Stimulated activated CD4-positive, alpha-beta T cell treated with anti-CD3 and anti-CD28 coated beads, Interleukin-1b, Interleukin-23, amount 100 ng/mL, for 4 hours (primary cell): ENCODE measurements around the gene LRRC4C.
"Not testable (repeated sequence)": the region's sequence is repeated elsewhere in the genome, so short reads cannot be mapped to it uniquely, and the experiment has no call there.

ENCODE experiments used
- DNase-seq, 2 donors: peaks; one replicate each; pipeline ENCODE4 v3.0.0-alpha.2; 2020; ENCODE audit warnings: low read depth in 2 of 2

The LRRC4C gene

DNA sequence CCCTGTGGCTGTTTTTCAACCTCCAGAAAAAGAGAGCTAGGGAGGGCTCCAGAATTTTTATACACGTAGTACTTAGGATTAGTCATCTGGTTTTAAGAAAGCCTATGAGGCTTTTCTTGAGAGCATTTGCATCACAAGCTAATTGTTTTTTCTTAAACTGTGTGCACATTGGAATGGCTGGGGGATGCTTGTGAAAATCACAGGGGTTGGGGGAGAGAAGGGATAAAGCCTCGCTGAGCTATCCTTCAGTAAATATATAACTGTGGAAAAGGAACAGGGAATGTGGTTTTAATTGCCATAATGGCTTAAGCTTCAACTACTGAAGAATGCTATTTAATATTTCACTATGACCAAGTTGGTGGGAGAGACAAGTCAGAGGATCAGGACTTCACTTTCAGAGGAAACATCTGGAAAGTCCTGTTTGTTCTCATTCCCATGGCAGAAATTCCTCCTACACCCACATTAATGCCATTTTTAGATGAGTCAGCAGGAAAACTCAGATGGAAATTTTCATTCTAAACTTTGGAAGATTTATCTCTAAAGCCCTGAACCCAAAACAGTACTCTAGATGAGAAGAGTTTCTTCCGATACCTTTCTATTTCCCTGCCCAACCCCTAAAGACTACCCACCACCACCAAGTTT is 591.3 kb downstream of the LRRC4C start:
- no peak for DNase-seq

DNA sequence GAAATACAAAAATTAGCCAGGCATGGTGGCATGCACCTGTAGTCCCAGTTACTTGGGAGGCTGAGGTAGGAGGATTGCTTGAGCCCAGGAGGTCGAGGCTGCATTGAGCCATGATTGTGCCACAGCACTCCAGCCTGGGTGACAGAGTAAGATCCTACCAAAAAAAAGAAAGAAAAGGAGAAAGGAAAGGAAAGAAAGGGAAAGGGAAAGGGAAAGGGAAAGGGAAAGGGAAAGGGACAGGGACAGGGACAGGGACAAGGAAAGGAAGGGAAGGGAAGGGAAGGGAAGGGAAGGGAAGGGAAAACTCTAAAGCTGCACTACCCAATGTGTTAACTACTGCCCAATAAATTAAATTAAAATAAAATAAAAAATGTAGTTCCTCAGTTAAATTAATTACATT is 601.7 kb downstream of the LRRC4C start:
- not testable (repeated sequence) for DNase-seq

DNA sequence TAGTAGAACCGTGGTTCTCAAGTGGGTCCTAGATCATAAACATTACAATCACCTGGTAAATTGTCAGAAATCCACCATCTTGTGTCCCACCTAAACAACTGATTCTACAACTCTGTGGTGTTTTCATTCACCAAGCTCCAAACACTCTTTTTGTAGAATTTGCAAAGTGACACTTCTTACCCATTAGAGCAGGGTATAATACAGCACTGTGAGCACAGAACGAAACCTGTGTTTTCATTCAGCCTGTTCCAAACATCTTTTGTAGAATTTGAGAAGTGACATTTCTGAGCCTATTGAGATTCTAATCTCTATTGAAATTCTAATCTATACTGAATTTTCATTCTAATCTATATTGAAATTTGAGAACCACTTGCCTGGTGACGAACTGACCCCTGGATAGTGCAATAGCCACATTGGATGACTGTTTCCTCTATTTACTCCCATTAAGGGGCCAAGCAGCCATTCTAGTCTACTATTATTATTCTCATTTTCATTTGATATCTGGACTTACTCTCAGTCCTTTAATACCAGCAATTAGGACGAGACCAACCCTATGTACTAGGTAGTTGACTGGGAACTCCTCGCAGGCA is 616.6 kb downstream of the LRRC4C start:
- DNase-seq = no peak

DNA sequence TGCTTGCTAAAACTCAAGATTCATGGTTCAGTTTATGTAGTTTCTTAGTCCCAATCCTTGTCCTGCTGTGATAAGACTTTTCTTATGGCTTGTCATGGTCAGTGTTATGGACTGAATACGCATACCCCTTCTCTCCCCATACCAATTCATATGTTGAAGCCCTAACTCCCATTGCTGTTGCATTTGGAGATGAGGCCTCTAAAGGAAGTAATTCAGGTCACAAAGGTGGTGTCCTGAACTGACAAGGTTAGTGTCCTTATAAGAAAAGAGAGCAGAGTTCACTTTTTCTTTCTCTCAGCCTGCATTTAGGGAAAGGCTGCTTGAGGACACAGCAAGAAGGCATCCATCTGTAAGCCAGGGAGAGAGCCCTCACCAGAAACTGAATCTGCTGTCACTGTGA is 618.2 kb downstream of the LRRC4C start:
- DNase-seq = no peak

DNA sequence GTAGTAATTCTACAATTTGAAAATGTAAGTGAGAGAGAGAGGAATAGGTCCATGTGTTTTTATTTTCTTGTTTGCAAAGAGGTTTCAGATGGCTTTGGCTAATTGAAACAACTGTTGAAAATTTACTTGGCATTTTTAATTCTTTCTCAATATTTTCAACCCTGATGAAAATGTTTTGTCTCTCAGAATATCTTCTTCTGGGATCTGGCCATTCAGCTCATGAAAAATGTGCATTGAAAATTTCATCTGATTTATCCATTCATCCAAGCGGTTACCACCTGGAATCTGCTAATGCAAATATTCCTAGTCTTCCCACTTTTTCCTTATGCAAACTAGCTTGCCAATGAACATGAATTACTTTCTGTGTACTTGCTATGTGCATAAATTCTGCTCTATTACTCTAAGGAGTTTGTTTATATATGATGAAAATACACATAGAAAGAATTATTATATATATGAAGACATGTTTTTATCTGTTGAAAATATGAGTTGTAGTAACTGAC is 621.2 kb downstream of the LRRC4C start:
- no peak for DNase-seq

DNA sequence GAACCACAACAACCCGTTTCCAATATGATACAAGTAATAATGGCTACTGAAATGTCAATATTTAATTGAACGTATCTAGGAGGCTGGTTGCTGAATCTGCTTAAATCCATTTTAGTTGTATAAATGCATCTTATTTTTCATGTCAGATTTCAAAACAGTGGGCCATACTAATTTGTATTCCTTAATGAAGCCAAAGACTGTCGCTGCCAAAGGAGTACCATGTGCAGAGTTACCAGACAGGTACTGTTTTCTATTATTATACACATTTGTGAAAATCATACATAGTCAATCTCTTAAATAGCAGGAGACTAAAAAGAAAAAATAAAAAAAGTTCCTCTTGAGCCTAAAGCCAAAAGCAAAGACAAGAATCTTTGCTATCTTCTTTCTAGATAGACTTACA is 632.3 kb downstream of the LRRC4C start:
- DNase-seq = no peak

DNA sequence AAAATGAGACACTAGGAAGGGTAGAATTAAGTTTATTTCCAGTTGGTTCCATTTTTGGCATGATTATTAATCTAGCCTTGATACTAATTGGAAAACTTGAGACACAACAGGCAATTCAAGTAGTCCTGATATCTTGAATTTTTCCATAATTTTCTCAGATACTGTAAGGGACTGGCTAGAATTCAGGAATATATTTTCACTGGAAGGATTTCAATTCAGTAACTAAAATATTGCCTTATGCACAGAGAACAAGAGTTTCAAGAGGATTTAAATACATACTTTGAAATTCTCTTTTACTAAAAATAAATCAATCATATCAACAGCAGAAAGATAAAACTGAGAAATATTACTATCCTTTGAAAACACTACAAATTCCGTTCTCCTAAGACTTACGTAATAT is 632.9 kb downstream of the LRRC4C start:
- DNase-seq = no peak

DNA sequence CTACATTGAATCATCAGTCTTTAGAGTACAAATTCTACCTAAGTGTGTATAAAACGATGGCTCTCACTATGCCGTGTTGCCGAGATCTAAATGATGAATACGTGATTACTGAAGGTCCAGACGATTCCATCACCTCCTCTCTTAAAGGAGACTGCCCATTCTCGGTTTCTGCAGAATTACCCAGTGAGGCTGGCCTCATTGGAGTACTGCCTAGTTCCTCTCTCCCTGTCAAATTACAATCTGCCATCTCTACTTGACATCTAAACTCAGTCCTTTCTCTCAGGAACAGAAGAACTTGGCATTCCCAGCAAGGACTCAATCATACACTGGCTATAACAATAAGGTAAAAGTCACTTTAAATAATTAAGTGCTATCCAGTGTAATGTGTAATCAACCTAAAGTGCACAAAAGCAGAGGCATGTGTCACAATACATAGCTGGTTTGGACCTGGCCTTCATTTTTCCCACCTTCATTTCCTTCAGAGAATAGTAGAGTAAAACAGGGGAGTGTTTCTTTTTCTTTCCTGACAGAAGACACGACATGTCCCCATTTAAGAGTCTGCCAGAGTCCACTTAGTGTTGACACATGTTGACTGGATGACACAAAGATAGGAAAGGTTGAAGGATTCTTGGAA is 634.1 kb downstream of the LRRC4C start:
- no peak for DNase-seq

DNA sequence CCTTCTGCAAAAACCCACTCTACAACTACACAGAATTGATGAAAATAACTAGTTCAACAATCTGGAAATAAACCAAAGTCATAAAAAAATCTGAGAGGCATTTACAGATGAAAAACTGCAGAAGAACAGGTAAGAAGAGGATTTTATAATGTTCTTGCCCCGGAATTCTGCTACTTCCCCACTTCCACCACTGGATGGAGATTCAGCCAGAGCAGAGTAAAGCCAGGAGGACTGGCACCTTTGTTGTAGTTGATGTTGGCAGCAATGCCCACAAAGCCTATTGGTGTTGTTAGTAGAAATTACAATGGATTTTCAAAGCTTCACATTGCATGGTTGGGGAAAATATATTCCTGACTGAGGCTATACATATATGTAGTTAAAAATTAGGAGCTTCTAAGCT is 640.2 kb downstream of the LRRC4C start:
- DNase-seq = no peak

DNA sequence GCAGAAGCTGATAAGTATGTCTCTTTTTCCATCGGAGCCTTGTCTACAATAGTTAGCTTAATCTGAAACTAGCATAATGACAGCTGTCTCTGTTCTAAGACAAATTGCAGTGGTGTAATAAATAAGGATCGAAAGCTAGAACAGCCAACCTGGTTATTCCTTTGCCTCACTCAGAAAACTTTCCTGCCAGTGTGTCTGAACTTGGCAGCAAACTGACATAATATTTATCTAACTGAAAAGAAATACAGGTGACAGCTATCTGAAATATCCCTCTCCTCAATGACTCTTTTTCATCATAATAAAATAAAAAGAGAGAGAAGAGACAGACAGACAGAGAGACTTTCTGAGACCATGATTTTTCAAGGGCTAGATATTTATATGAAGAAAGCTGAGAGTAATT is 642.5 kb downstream of the LRRC4C start:
- no peak for DNase-seq

DNA sequence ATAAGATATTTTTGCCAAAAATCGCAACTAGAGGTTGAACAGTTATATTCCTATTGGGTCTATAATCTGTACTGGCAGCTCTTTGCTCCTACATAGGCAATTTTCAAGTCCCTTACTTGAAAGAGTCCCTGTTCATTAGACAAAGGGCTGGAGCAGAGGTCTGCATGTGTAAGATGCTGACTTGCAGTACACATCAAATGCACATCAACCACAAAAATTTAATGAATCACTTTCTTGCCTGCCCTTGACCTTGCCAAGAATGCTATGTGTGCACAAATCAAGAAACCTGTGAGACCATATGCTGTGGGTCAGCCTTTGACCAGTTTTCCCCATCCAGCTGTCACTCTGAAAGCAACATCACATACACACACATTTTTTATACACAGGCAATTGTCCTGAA is 661.5 kb downstream of the LRRC4C start:
- DNase-seq = no peak

DNA sequence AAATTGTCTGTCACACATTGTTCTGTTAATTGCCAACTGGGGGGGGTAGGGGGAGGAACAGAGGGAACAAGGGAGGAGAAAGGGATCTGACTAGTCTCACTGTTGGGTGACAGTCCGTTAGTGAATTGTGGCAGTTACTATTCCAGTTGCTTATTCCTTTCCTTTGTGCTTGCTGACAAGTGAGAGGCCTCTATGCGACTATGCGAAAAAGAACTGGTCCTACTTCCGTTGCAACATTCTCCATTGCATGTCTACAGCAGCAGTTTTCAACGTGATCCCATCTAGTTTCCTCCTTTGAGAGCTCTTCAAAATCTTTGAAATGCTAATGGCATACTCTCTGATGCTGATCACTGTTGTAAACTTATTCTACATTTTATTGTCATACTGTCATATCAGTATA is 672.2 kb downstream of the LRRC4C start:
- no peak for DNase-seq

DNA sequence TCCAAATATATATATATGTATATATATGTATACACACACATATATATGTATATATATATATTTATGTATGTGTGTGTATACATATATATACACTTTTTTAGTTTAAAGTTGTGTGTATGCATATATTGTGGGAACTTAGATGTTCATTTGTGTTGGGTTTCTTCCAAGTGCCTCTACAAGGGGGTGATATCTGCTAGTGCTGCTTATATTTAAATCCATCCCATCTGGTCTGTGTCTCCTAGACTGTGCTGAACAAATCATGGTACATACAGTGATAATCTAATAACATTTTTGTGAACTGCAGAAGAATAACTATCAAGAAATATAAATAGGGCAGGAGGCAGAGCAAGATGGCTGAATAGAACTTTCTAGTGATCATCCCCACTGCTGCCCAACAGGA is 696.4 kb downstream of the LRRC4C start:
- no peak for DNase-seq

DNA sequence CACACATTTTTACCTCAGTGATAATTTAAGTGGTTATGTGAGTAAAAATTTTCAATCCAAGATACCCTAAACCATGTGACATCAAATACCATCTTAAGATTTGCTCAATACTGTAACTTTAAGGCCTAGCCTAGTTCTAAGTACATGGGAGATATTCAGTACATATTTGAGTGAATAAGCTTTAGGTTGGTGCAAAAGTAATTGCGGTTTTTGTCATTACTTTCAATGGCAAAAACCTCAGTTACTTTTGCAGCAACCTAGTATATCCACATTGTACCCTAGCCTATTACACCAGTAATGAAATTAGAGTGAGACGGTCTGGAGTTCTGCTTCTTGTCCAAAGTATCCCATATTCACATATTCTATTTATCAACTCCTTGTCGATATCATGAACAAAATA is 700.1 kb downstream of the LRRC4C start:
- DNase-seq = no peak

DNA sequence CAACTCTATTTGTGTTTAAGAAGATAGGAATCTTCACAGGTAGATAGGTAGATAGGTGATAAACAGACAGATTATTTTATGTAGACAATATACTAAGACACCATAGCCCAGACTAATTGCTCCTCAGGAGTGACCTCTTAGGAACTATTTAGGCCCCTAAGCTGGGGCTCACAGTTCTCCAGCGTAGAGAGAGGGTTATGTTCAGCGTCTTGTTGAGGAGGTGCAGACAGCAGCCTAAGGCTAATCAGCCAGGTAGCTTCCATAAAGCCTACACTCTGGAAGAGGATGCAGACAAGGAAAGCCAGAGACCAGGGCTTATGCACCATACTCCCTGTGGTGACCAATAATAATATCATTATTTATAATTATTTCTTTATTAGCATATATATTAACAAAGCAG is 705.2 kb downstream of the LRRC4C start:
- no peak for DNase-seq

DNA sequence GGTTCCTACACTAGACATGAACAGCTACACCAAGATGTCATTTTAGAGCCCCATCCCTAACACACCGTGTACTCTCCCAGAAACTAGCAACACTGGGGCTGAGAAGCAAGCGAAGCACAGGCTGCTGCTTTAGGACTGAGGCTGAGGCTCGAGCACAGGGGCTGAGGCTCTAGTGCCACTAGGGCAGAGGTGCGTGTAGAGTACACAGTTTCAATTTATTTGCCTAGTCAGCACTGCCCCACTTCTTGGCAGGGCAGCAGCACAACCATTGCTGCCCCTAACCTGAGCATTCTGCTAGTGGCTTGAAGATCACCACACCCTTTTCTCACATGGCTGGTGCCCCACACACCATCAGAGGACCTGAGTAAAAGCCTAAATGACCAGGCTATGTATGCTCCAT is 713.2 kb downstream of the LRRC4C start:
- no peak for DNase-seq

DNA sequence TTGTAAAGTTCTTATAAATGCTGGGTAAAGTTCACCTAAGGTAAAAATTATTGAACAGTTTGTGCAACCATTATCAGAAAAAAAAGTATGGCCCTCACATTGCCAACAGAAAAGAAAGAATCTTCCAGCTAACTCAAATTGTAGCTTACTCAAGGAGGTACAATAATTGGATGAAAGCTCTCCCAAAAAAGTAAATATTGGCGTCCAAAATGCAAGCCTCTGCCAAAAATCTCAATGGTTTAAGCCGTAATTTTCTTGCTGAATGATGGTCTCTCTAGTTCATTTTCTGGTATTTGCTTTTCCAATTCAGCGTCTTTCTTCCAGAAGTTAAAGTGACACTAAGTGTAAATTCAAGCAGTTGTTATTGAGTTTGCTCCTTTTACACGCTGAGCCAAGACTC is 727.3 kb downstream of the LRRC4C start:
- DNase-seq = no peak

DNA sequence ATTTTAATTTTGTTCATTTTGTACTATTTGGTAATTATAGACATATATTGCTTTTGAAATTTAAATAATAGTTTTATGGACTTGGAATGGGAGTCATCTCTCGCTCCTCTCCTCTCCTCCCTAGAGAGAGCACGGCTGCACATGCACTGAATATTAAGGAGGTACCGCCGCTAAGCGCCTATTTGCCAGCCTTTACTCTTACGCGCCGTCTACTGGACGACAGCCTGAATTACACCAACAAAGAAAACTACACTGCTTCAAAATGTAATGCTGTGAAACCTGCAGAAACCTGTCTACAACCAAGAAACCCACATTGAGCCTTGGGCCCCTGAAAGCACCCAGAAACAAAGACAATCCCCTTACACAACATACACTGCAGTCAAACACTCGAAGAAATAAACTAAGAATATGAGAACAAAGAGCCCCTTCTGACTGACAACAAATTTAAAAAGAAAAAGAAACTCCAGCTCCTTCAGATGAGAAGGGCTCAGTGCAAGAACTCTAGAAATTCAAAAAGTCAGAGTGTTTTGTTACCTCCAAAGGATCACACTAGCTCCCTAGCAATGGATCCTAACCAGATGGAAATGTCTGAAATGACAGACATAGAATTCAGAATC is 737.2 kb downstream of the LRRC4C start:
- DNase-seq = no peak

DNA sequence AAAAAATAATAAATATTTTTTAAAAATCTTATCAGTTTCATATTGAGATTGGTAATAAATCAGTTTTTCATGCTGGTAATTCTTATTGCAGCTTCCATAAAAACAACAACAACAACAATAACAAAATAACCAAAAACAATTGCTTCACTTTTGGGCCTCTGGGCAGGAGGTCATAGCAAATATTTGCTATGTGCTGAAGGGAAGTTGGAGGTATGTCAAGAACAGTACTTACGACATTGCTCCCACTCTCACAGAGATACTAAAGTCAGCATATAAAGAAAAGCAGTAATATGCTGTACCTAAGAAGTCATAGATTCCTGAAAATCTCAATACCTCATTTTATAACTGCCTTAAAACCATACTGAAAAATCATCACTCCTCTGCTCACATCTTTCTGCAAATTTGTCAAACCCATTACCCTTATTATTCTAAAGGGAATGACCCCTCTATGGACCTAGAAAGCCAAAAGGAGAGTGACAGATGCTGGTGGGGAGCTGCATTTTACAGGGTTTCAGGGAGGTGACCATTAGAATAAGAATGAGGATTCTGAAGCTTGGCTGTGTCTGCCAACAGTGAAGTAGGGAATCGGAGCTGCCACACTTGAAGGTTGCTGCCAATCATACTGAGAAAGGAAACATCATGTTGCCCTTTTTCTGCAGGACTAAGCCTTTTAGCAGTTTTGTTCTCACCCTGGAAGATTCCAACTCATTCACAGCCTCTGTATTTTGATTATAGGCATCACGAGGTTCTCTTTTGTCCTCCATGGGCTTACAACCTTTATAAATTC is 742.9 kb downstream of the LRRC4C start:
- no peak for DNase-seq

DNA sequence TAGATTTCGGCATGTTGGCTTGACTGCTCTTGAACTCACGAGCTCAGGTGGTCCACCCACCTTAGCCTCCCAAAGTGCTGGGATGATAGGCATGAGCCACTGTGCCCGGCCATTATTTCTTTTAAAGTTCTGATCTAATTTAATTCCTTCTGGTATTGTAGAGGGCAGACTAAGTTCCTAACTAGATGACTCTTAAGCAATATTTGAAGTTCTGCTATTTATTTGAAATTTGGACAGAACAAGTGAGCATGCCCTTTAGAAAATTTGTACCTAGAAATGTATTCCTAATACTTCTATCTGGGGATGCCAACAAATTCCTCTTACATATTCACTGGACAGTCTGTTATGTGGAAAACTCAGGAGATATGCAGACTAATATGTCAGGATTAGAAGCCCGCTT is 746.4 kb downstream of the LRRC4C start:
- no peak for DNase-seq

DNA sequence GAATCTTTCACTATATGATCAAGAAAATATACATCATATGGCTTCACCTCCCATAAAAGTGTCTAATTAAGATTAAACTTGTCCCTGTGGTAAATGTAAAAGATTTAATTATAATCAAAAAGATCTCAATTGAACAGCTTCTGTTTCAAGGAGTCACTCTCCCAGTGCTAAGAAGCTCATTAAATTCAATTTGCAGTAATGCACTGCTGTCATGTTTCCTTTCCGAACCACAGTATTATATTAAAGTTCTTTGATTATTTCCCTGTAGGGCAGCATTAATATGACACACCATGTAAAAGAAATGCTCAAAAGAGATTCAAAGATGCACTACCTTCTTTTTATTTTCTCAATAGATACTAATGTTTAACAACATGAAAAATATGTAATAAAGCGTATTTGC is 758.4 kb downstream of the LRRC4C start:
- DNase-seq = no peak

DNA sequence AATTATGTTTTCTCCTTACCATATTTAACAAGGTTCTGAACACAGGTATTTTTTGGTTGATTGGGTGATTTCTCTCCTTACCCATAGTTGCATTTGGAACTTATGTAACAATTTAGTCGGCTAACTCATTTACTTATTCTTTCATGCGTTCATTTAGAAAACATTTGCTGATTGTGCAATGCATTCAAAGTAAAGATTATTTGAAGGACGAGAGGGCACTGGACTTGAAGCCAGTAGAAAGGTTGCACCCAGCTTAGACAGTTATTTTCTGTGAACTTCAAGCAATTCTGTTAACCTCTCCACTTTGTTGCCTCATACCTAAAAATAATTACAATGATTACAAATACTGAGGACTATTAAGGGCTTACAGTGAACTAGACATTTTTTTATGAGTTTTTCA is 769.6 kb downstream of the LRRC4C start:
- DNase-seq = no peak
